OCI-M2 (cell line): ENCODE data around the gene DBX1.

Experiments used
- DNase-seq: peaks from one replicate; lab custom pipeline; 2025; ENCODE audit not compliant: unreplicated experiment; lab: John Stamatoyannopoulos, UW

DBX1 gene

GRCh38 chr11:20126724-20127123 is 33.6 kb downstream of the DBX1 start:
- DNase-seq: no peak

- DNase-seq: no peak
Measured at GRCh38 chr11:20125927-20126326, 34.3 kb downstream of the DBX1 start.

- no peak for DNase-seq
Measured at GRCh38 chr11:20122131-20122530, 38.1 kb downstream of the DBX1 start.

- DNase-seq: no peak
Measured at GRCh38 chr11:20120134-20120925, 39.9 kb downstream of the DBX1 start.

GRCh38 chr11:20119315-20119714 is 41.0 kb downstream of the DBX1 start:
- DNase-seq: no peak

- no peak for DNase-seq
Measured at GRCh38 chr11:20118209-20118608, 42.1 kb downstream of the DBX1 start.

- no peak for DNase-seq
Measured at GRCh38 chr11:20117291-20117690, 43.0 kb downstream of the DBX1 start.

- DNase-seq: no peak
Measured at GRCh38 chr11:20116825-20117224, 43.5 kb downstream of the DBX1 start.

- DNase-seq: no peak
Measured at GRCh38 chr11:20114588-20114987, 45.7 kb downstream of the DBX1 start.

GRCh38 chr11:20113149-20113438 is 47.2 kb downstream of the DBX1 start:
- no peak for DNase-seq

- no peak for DNase-seq
Measured at GRCh38 chr11:20112291-20113148, 47.8 kb downstream of the DBX1 start.

- DNase-seq: no peak
Measured at GRCh38 chr11:20111871-20112270, 48.4 kb downstream of the DBX1 start.

GRCh38 chr11:20110908-20111669 is 49.2 kb downstream of the DBX1 start:
- DNase-seq: no peak

- DNase-seq: no peak
Measured at GRCh38 chr11:20109731-20110445, 50.4 kb downstream of the DBX1 start.
